Pancreas (tissue), 10 donors: ENCODE data around the gene ADCY10. TPM values are rescaled to one million over a fixed set of nuclear protein-coding genes. Genes with fewer than 3 reads are reported as not detected.

Experiments
- ATAC-seq, 4 donors: fragments of 200-7000 bp; cut with Tn5 transposase; one replicate each; pipeline versions ENCODE4 v1.8.0 to v1.9.1; 2020; ENCODE audit warnings: mild to moderate bottlenecking in 4 of 4, moderate library complexity in 4 of 4
- DNase-seq, 6 donors: peaks; one replicate each; pipeline ENCODE4 v3.0.0-alpha.2; 2020
- FAIRE-seq: peaks from 2 replicates; lab custom pipeline; 2012; peaks lifted over from hg19 to GRCh38; lab: Jason Lieb, UNC
- H3K27ac ChIP-seq, 4 donors: fragments of 200-600 bp; sonication (generic); 1 replicate in 3 of 4; 2 replicates in 1 of 4; pipeline versions ENCODE4 v1.5.0 to v1.8.0; 2020
- H3K27me3 ChIP-seq, 4 donors: fragments of 200-600 bp; one replicate each; pipeline ENCODE4 v1.8.0; 2021
- H3K36me3 ChIP-seq, 3 donors: fragments of 200-600 bp; sonication (generic) in 1 of 3; one replicate each; pipeline versions ENCODE4 v1.5.0 to v1.8.0; 2020 to 2021
- H3K4me1 ChIP-seq, 3 donors: fragments of 200-600 bp; one replicate each; pipeline ENCODE4 v1.8.0; 2021
- H3K4me3 ChIP-seq, 4 donors: fragments of 200-600 bp; sonication (generic) in 2 of 4; one replicate each; pipeline versions ENCODE4 v1.5.0 to v1.8.0; 2020 to 2021
- H3K9me3 ChIP-seq, 4 donors: fragments of 200-600 bp; one replicate each; pipeline ENCODE4 v1.8.0; 2021
- WGBS, 2 donors: extraction: QIAGEN DNeasy Blood & Tissue Kit; methylation state at CpG; one replicate each; pipeline ENCODE4 v1.1.7; 2013; 5-methylcytosine and 5-hydroxymethylcytosine counted together
- intact Hi-C, 3 donors: fragments of 100-400 bp; cut with DNase I; formaldehyde crosslinking; loops; one replicate each; pipeline versions ENCODE4 v1.11.1 to v1.14.2; 2022
- polyA plus RNA-seq, 2 donors: library from polyadenylated mRNA; stranded (reverse); fragments of 200-250 nt; gene quantifications; one replicate each; pipeline ENCODE4 v1.2.3, GENCODE V29; 2013
- total RNA-seq, 6 donors: library from RNA; stranded (reverse); fragmentation: NEBNext Ultra II Directional in 4 of 6; extraction: Animal tissue kit (Norgen Biotek cat#: 25700) in 4 of 6; gene quantifications; one replicate each; pipeline versions ENCODE4 v1.2.1 to v1.2.4, GENCODE V29; 2021 to 2023
- TF ChIP-seq, protein P1 (sequence below), 4 donors: fragments of 200-600 bp; sonication (generic) in 3 of 4; IDR thresholded peaks; one replicate each; pipeline versions ENCODE4 v1.5.0 to v1.8.0; 2021; ENCODE audit warnings: antibody characterized with exemption in 4 of 4
- donor health status: healthy with polysubstance abuse.
- donor health status: DM: no; HTN: no; CAD: no; lungs with moderate emphysema.
- donor health status: DM: no; HTN: no; CAD: no.
- donor health status: control.
- donor health status: control.
- donor health status: Bipolar disorder and iron deficiency.
- donor health status: DM: yes; HTN: yes; CAD: no.
- donor health status: DM: no; HTN: no; CAD: no.
- donor health status: DM: no; HTN: no; CAD: no.
- donor health status: DM: yes; HTN: yes; CAD: no.

ADCY10 gene
- total and polyA plus RNA-seq, 8 donors, result 0.03 to 0.31 (median 0.16) TPM; not detected in 1

DNA sequence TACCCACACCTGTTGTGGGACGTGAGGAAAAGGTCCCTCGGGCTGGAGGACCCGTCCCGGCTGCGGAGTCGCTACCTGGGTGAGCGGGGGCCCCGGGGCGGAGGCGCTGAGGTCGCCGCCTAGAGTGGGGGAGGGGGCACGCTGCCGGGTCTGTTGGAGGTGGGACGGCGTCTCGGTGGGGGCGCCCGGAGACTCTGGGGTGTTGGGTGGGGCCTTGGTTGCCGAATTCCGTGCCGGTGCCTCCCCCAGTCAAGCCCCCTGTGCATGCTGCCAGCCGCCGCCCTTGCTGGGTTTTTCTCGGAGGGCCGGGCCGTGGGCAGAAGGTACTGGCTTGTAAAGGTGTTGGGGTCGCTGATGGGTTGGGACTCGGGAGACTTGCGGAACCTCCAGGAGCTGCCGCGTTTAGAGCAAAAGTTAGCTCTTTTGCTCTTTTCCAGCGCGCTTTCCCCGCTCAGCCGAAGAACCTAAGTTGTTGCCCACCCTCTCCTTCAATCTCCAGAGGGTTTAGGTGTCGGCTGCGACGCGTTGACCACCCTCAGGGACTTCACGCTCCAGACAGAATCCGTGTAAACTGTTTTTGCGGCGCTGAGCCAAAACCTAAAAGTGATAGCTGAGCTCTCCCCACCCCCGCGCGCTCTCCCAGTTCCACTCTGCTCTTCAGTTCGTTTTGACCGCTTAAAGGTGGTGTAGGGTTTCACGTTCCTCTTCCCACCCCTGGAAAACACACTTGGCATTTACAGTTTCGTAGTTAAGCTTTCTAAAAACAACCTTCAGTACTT is 23.2 kb upstream of the ADCY10 start, which contains the start of gene MPC2:
TSS of gene MPC2 (minus strand) at position 143 of the 779 bp plus-strand sequence. CDS start 1,231 bp downstream, outside the sequence.
- Histone ChIP-seq H3K4me1 (peaks cover 0 to 26% (median 10%) of the 10 kb centered on the region in 3 donors), H3K36me3 (no peaks in the 10 kb centered on the region), H3K27ac (peak within 1 kb of the TSS; percentile 89 to 97 (median 96)), H3K4me3 (peak within 1 kb of the TSS; percentile 75 to 84 (median 81)), H3K27me3 (no peaks in the 10 kb centered on the region), H3K9me3 (no peaks in the 10 kb centered on the region)
- FAIRE-seq, result no peak
- intact Hi-C loops, result no loop called here
- peak; percentile 56 to 86 (median 68) for DNase-seq
- TF ChIP-seq, protein P1, sequence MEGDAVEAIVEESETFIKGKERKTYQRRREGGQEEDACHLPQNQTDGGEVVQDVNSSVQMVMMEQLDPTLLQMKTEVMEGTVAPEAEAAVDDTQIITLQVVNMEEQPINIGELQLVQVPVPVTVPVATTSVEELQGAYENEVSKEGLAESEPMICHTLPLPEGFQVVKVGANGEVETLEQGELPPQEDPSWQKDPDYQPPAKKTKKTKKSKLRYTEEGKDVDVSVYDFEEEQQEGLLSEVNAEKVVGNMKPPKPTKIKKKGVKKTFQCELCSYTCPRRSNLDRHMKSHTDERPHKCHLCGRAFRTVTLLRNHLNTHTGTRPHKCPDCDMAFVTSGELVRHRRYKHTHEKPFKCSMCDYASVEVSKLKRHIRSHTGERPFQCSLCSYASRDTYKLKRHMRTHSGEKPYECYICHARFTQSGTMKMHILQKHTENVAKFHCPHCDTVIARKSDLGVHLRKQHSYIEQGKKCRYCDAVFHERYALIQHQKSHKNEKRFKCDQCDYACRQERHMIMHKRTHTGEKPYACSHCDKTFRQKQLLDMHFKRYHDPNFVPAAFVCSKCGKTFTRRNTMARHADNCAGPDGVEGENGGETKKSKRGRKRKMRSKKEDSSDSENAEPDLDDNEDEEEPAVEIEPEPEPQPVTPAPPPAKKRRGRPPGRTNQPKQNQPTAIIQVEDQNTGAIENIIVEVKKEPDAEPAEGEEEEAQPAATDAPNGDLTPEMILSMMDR (IDR thresholded peaks at IDR 0.05), result no peak
- ATAC-seq, result peak; percentile 13 to 40 (median 37)
- WGBS, 2 donors, result 0 to 1% methylated on average over 46 to 51 of the region's 51 CpGs

DNA sequence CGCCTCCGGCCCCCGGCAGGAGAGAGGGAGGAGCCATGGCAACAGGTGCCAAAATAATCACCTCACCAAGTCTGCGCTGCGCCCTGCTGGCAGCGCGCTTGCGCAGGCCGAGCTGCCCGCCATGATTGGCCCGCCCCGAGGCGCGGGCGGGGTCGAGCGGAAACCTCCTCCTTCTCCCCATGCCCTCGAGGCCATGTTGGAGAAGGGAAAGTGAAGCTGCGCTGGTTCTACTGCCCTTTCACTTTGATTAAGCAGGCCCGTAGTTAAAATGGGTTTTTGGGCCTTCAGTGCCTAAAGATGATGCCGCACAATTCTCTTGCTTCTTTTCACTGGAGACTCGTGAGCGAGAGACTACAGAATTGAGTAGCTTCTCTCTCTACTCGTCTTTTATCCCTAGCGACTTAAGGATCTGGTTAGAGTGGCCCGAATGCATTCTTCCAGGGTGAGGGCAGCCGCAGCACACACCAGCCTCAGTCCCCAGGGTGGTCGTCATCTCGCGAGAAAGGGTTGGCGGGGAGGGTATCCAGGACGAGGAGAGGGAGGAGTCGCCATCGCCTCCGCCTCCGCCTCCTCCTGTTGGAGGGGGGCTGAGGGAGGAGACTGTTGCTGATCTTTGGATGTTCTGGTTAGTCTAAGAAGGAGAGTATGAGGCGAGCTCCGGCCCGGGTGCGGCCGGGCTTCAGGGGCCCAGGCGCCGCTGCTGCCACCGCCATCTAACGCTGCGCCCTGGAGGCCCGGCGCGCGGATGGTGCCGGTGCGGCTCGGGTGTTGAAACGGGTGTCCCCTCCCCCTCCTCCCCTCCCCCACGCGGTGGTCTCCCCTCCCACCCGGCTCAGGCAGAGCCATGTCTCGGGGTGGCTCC is 22.4 kb upstream of the ADCY10 start, which contains the start of gene DCAF6:
TSS of gene DCAF6 (plus strand) at position 616 of the 862 bp plus-strand sequence. CDS start at position 845, 229 bp downstream.
- peaks cover 0 to 26% (median 10%) of the 10 kb centered on the region in 3 donors for H3K4me1 ChIP-seq
- FAIRE-seq, result no peak
- 0% methylated on average over 49 to 58 of the region's 58 CpGs for WGBS, 2 donors

DNA sequence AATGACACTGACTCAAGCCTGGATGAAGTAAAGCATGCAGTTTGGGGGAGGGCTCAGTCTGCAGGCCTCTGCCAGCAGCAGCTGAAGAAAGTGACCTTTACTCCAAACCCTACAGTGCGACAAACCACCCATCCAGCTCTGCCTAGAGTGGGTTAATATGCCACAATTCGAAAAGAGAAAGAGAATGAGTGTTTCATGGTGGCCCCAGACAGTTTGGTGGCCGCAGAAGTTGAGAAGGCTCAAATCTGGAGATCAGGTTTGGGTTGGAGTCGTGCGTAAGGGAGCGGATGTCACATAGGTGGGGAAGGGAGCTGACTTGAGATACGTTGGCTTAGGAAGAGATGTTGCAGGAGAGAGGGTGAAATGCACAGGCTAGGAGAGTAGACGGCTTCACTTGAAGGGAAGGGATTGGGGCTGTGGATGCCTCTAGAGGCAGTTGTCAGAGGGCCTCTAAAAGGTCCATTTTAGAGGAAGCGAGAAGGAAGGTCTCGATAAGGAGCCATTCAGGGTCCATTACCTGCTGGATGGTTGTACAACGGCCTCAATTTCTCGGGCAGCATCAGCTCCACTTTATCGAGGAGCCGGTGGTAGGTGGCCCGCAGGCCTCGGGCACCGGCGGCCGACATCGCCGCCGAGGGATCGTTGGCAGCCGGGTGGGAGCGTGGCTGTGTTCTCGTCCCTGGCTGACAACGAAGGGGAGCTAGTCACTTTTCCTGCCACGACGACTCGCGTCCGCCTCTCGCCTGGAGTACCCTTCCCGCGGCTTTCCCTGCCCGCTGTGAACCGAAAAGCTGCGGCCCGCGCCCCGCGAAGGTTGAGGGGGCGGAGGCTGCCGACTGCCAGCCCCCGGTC is 21.5 kb upstream of the ADCY10 start:
- intact Hi-C loops, result no loop called here
- peak overlapping the region; percentile 89 to 97 (median 96) for H3K27ac ChIP-seq
- H3K9me3 ChIP-seq, result no peaks in the 10 kb centered on the region
- DNase-seq (peak in 3 of 6 donors; percentile 26 to 94 (median 35)), ATAC-seq (peak; percentile 8 to 19 (median 10)), FAIRE-seq (no peak)
- H3K4me1 ChIP-seq, result peaks cover 0 to 26% (median 10%) of the 10 kb centered on the region in 3 donors
- H3K4me3 ChIP-seq, result peak overlapping the region; percentile 65 to 83 (median 76)
- no peaks in the 10 kb centered on the region for H3K27me3 ChIP-seq
- no peaks in the 10 kb centered on the region for H3K36me3 ChIP-seq
- TF ChIP-seq, protein P1 (IDR thresholded peaks at IDR 0.05), result no peak
- 0% methylated on average over 39 to 45 of the region's 45 CpGs for WGBS, 2 donors

More for the DNA sequence above, 22.4 kb upstream of the ADCY10 start, which contains the start of gene DCAF6:
- no peaks in the 10 kb centered on the region for H3K9me3 ChIP-seq
- intact Hi-C loops, result no loop called here
- ATAC-seq (peak; percentile 87 to 94 (median 91)), DNase-seq (peak; percentile 87 to 98 (median 98))
- H3K36me3 ChIP-seq, result no peaks in the 10 kb centered on the region
- H3K4me3 ChIP-seq, result peak within 1 kb of the TSS; percentile 75 to 84 (median 81)
- TF ChIP-seq, protein P1 (IDR thresholded peaks at IDR 0.05), result no peak
- H3K27me3 ChIP-seq, result no peaks in the 10 kb centered on the region
- peak within 1 kb of the TSS; percentile 89 to 97 (median 96) for H3K27ac ChIP-seq
